Ovary (tissue), 9 donors: ENCODE results near the gene HEPACAM2. TPM values are rescaled to one million over a fixed set of nuclear protein-coding genes. Genes with fewer than 3 reads are reported as not detected.

Source experiments
- DNase-seq, 5 donors: peaks; one replicate each; pipeline ENCODE4 v3.0.0-alpha.2; 2019 to 2020
- H3K27ac ChIP-seq, 2 donors: fragments of 200-600 bp; one replicate each; pipeline versions ENCODE4 v1.5.1 to v1.8.0; 2019 to 2022
- H3K27me3 ChIP-seq: fragments of 200-600 bp; one replicate; pipeline ENCODE4 v1.8.0; 2022
- H3K36me3 ChIP-seq: fragments of 200-600 bp; sonication (generic); one replicate; pipeline ENCODE4 v1.5.1; 2019
- H3K4me1 ChIP-seq: one replicate; pipeline ENCODE4 v1.8.1; 2013; ENCODE audit warnings: mild to moderate bottlenecking, moderate library complexity; ENCODE audit not compliant: insufficient read depth
- H3K4me3 ChIP-seq: fragments of 200-600 bp; sonication (generic); one replicate; pipeline ENCODE4 v1.5.1; 2017
- H3K9me3 ChIP-seq, 2 donors: fragments of 200-600 bp in 1 of 2; sonication (generic) in 1 of 2; one replicate each; pipeline versions ENCODE4 v1.5.1 to v1.8.1; 2013 to 2019; ENCODE audit warnings: mild to moderate bottlenecking in 1 of 2, moderate library complexity in 1 of 2
- EP300 ChIP-seq: sonication (generic); formaldehyde crosslinking; IDR thresholded peaks from one replicate; pipeline ENCODE4 v1.6.1; 2017; ENCODE audit warnings: antibody characterized with exemption
- POLR2A ChIP-seq: fragments of 450-650 bp; IDR thresholded peaks from one replicate; pipeline ENCODE4 v1.6.1; 2017; ENCODE audit warnings: antibody characterized with exemption, mild to moderate bottlenecking, moderate library complexity
- WGBS, 3 donors: extraction: QIAGEN DNeasy Blood & Tissue Kit in 1 of 3; methylation state at CpG; one replicate each; pipeline versions ENCODE4 v1.1.5 to v1.1.7; 2013 to 2017; 5-methylcytosine and 5-hydroxymethylcytosine counted together
- intact Hi-C, 4 donors: fragments of 100-400 bp; cut with DNase I; formaldehyde crosslinking; loops; one replicate each; pipeline versions ENCODE4 v1.11.0 to v1.15.1; 2022 to 2023
- polyA plus RNA-seq, 2 donors: library from polyadenylated mRNA; stranded (reverse); fragments of 200-250 nt in 1 of 2; fragments of 350-450 nt in 1 of 2; fragmentation: Illumina TruSeq in 1 of 2; extraction: RNeasy Lipid Tissue Mini Kit (QIAGEN cat#74804) in 1 of 2; gene quantifications; one replicate each; pipeline ENCODE4 v1.2.3, GENCODE V29; 2013 to 2014
- total RNA-seq, 7 donors: library from RNA; depleted of rRNA in 2 of 7; stranded (reverse); fragments of >200 nt in 2 of 7; fragmentation: NEBNext Ultra II Directional in 3 of 7; extraction: Animal tissue kit (Norgen Biotek cat#: 25700) in 3 of 7; gene quantifications; one replicate each; pipeline versions ENCODE4 v1.1.0 to v1.2.4, GENCODE V29; 2016 to 2023
- TF ChIP-seq, protein P1 (sequence below), 3 donors: fragments of 450-650 bp in 2 of 3; fragments of 200-600 bp in 1 of 3; IDR thresholded peaks; one replicate each; pipeline versions ENCODE4 v1.5.1 to v1.8.0; 2016 to 2022; ENCODE audit warnings: antibody characterized with exemption in 3 of 3, mild to moderate bottlenecking in 1 of 3
- donor health status: DM: no; HTN: no; CAD: no; lungs with moderate emphysema.
- donor health status: DM: no; HTN: no; CAD: no.
- donor health status: Bipolar disorder and iron deficiency.
- donor health status: DM: yes; HTN: yes; CAD: no.
- donor health status: DM: no; HTN: no; CAD: no.
- donor health status: DM: yes; HTN: yes; CAD: no.

The HEPACAM2 gene
- total and polyA plus RNA-seq, 9 donors: not detected

DNA sequence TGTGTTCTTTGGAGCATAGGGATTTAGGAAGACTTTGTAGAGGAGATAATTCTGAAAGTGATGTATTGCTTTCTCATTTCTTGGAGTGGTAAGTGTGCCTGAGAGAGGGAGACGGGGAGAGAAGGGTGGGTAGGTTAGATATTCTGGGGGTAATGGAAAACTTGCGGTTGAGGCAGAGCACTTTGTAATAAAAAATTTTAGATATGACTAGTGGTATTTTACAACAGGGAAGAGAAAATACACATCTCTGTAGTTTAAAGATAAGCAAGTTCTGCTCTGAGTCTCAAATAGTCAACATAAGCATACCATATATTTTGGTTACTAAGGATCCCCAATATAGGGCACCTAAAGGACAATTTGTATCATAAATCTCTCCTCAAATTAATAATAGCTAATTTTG, 12.5 kb upstream of the HEPACAM2 start:
- TF ChIP-seq, protein P1, sequence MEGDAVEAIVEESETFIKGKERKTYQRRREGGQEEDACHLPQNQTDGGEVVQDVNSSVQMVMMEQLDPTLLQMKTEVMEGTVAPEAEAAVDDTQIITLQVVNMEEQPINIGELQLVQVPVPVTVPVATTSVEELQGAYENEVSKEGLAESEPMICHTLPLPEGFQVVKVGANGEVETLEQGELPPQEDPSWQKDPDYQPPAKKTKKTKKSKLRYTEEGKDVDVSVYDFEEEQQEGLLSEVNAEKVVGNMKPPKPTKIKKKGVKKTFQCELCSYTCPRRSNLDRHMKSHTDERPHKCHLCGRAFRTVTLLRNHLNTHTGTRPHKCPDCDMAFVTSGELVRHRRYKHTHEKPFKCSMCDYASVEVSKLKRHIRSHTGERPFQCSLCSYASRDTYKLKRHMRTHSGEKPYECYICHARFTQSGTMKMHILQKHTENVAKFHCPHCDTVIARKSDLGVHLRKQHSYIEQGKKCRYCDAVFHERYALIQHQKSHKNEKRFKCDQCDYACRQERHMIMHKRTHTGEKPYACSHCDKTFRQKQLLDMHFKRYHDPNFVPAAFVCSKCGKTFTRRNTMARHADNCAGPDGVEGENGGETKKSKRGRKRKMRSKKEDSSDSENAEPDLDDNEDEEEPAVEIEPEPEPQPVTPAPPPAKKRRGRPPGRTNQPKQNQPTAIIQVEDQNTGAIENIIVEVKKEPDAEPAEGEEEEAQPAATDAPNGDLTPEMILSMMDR (IDR thresholded peaks at IDR 0.05): no peak
- no peak for TF ChIP-seq EP300
- no peak for TF ChIP-seq POLR2A
- no peaks in the 10 kb centered on the region for H3K4me1 ChIP-seq
- no peaks in the 10 kb centered on the region for H3K36me3 ChIP-seq
- DNase-seq: no peak
- intact Hi-C loops: no loop called here
- H3K9me3 ChIP-seq: no peaks in the 10 kb centered on the region
- H3K27me3 ChIP-seq: no peaks in the 10 kb centered on the region
- WGBS, 3 donors: 75 to 76% (median 75%) methylated on average over 2 of the region's 2 CpGs
- no peak overlapping the region for H3K27ac ChIP-seq
- no peak overlapping the region for H3K4me3 ChIP-seq

DNA sequence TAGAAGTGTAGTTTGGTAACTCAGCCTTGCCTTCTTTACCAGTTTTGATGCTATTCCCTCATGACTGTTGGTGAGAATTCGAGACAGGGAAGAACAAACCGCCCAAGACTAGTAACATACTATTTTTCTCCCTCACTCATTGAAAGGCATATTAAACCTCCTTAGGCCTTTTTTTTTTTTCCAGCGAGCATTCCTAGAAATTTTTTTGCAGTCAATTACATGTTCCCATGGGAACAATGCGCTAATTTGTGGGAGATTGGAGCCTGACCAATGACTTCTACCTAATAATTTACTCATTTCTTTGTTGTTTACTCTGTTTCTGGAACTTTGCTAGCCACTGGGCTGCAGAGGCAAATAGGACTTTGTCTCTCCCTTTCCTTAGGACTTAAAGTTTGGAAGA, 11.9 kb upstream of the HEPACAM2 start:
- WGBS, 3 donors: 86 to 90% (median 87%) methylated on average over 4 of the region's 4 CpGs
- no peak for DNase-seq
- intact Hi-C loops: no loop called here
- Histone ChIP-seq H3K9me3 (no peaks in the 10 kb centered on the region), H3K27ac (no peak overlapping the region), H3K4me1 (no peaks in the 10 kb centered on the region), H3K4me3 (no peak overlapping the region), H3K36me3 (no peaks in the 10 kb centered on the region), H3K27me3 (no peaks in the 10 kb centered on the region)
- TF ChIP-seq POLR2A (no peak), EP300 (no peak)
- TF ChIP-seq, protein P1 (IDR thresholded peaks at IDR 0.05): no peak

- Histone ChIP-seq H3K4me3 (no peak overlapping the region), H3K4me1 (no peaks in the 10 kb centered on the region), H3K27ac (no peak overlapping the region), H3K9me3 (no peaks in the 10 kb centered on the region), H3K27me3 (no peaks in the 10 kb centered on the region), H3K36me3 (no peaks in the 10 kb centered on the region)
- TF ChIP-seq EP300 (no peak), POLR2A (no peak)
- TF ChIP-seq, protein P1 (IDR thresholded peaks at IDR 0.05): no peak
- no peak for DNase-seq
- intact Hi-C loops: no loop called here
- WGBS, 3 donors: 78 to 86% (median 81%) methylated on average over 2 of the region's 2 CpGs
These were observed 9.3 kb upstream of the HEPACAM2 start for GRCh38 chr7:93235541-93235940.

GRCh38 chr7:93232673-93233018, 6.4 kb upstream of the HEPACAM2 start:
- TF ChIP-seq, protein P1 (IDR thresholded peaks at IDR 0.05): no peak
- TF ChIP-seq POLR2A (no peak), EP300 (no peak)
- no peaks in the 10 kb centered on the region for H3K27me3 ChIP-seq
- intact Hi-C loops: no loop called here
- no peak overlapping the region for H3K27ac ChIP-seq
- peak overlapping the region; percentile 85 for H3K4me3 ChIP-seq
- H3K4me1 ChIP-seq: no peaks in the 10 kb centered on the region
- DNase-seq: no peak
- WGBS, 3 donors: 0% methylated on average over 8 of the region's 8 CpGs
- H3K36me3 ChIP-seq: no peaks in the 10 kb centered on the region
- no peaks in the 10 kb centered on the region for H3K9me3 ChIP-seq
